ENCODE results near the gene HSD3B2. TPM values are rescaled to one million over a fixed set of nuclear protein-coding genes. Genes with fewer than 3 reads are reported as not detected.

The HSD3B2 gene
- total and polyA plus RNA-seq, 4 experiments from 2014 or later: not detected

GRCh38 chr1:119452091-119452490 is 37.1 kb downstream of the HSD3B2 start:
- Histone ChIP-seq H3K27ac (ENCODE audit: low read depth, low read length) (no peak overlapping the region), H3K4me1 (ENCODE audit: insufficient read depth, low read length) (no peaks in the 10 kb centered on the region), H3K9me3 (ENCODE audit: control insufficient read depth in 1 of 2, low read length in 2 of 2) (no peaks in the 10 kb centered on the region), H3K27me3 (ENCODE audit: insufficient read depth, low read length) (no peaks in the 10 kb centered on the region), H3K4me3 (ENCODE audit: low read length in 2 of 2) (no peak overlapping the region), H3K36me3 (ENCODE audit: insufficient read depth, low read length) (no peaks in the 10 kb centered on the region)
- Mint-ChIP-seq H3K4me3 (no peak overlapping the region), H3K4me1 (no peaks in the 10 kb centered on the region), H3K27me3 (peaks cover 0 to 6% of the 10 kb centered on the region in 2 donors), H3K27ac (no peak overlapping the region), H3K9me3 (peaks cover 0 to 2% (median 0%) of the 10 kb centered on the region in 8 donors), H3K36me3 (no peaks in the 10 kb centered on the region)
- intact Hi-C loops (cut with micrococcal nuclease): no loop called here
- ChIA-PET CTCF (ENCODE audit: partially characterized antibody) (no interaction called here), POLR2A (ENCODE audit: partially characterized antibody) (no interaction called here)
- DNase-seq: no peak

DNA sequence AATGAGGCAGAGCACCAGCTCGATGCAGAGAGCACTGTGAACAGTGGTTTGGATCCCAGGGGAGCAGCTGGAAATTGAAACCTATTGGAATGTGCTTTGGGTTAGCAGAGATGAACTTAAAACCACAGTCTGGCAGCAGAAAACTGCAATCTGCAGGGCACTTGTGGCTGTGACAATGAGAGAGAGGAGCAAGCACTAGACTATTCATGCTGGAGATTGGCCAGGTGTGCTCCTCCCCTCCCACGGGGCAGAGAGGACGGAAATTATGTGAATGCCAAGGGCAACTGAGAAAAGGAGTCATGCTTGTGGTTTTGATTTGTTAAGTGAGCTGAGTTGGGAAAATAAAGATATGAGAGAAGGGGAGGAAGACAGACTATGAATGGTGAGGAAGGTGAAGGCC is 38.1 kb downstream of the HSD3B2 start:
- no peak overlapping the region for H3K4me3 ChIP-seq (ENCODE audit: low read length in 2 of 2)
- H3K36me3 ChIP-seq (ENCODE audit: insufficient read depth, low read length): no peaks in the 10 kb centered on the region
- Mint-ChIP-seq H3K4me1 (no peaks in the 10 kb centered on the region), H3K36me3 (no peaks in the 10 kb centered on the region), H3K27me3 (peaks cover 0 to 3% of the 10 kb centered on the region in 2 donors), H3K4me3 (no peak overlapping the region), H3K9me3 (peaks cover 0 to 2% (median 0%) of the 10 kb centered on the region in 8 donors), H3K27ac (no peak overlapping the region)
- no peak for DNase-seq
- POLR2A ChIA-PET (ENCODE audit: partially characterized antibody): no interaction called here
- no peaks in the 10 kb centered on the region for H3K9me3 ChIP-seq (ENCODE audit: control insufficient read depth in 1 of 2, low read length in 2 of 2)
- intact Hi-C loops (cut with micrococcal nuclease): no loop called here
- H3K27ac ChIP-seq (ENCODE audit: low read depth, low read length): no peak overlapping the region
- CTCF ChIA-PET (ENCODE audit: partially characterized antibody): interaction anchor here (0.9 kb wide), 1 partner anchor 8 kb away, joined by 3 read pairs; no protein-coding TSS in a partner anchor
- no peaks in the 10 kb centered on the region for H3K27me3 ChIP-seq (ENCODE audit: insufficient read depth, low read length)
- no peaks in the 10 kb centered on the region for H3K4me1 ChIP-seq (ENCODE audit: insufficient read depth, low read length)

DNA sequence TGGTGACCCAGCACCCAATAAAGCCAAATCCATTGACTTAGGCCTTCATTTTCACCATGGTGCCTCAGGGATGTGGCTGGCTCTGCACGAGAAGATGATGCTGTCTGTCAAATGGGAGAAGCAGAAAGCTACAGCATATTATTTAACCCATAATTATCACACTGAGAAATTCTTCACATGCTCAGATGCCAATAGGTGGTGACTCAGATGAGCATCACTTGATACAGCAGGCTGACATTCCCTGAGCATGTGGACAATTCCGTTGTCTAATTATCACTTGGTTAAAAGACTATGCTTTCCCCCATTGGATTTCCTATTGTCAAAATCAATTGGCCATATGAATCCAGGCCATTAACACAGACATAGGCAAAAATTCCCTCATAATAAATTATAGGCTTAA is 48.0 kb downstream of the HSD3B2 start:
- no peaks in the 10 kb centered on the region for H3K4me1 Mint-ChIP-seq
- H3K27me3 Mint-ChIP-seq: peaks cover 1 to 2% of the 10 kb centered on the region in 2 donors
- no peaks in the 10 kb centered on the region for H3K36me3 ChIP-seq (ENCODE audit: insufficient read depth, low read length)
- DNase-seq: no peak
- intact Hi-C loops (cut with micrococcal nuclease): no loop called here
- no peak overlapping the region for H3K27ac Mint-ChIP-seq
- no peaks in the 10 kb centered on the region for H3K4me1 ChIP-seq (ENCODE audit: insufficient read depth, low read length)
- H3K9me3 ChIP-seq (ENCODE audit: control insufficient read depth in 1 of 2, low read length in 2 of 2): no peaks in the 10 kb centered on the region
- no peaks in the 10 kb centered on the region for H3K27me3 ChIP-seq (ENCODE audit: insufficient read depth, low read length)
- no peak overlapping the region for H3K27ac ChIP-seq (ENCODE audit: low read depth, low read length)
- no peaks in the 10 kb centered on the region for H3K36me3 Mint-ChIP-seq
- no peak overlapping the region for H3K4me3 ChIP-seq (ENCODE audit: low read length in 2 of 2)
- CTCF ChIA-PET (ENCODE audit: partially characterized antibody): no interaction called here
- POLR2A ChIA-PET (ENCODE audit: partially characterized antibody): no interaction called here
- peaks cover 0 to 2% (median 0%) of the 10 kb centered on the region in 8 donors for H3K9me3 Mint-ChIP-seq
- H3K4me3 Mint-ChIP-seq: no peak overlapping the region

DNA sequence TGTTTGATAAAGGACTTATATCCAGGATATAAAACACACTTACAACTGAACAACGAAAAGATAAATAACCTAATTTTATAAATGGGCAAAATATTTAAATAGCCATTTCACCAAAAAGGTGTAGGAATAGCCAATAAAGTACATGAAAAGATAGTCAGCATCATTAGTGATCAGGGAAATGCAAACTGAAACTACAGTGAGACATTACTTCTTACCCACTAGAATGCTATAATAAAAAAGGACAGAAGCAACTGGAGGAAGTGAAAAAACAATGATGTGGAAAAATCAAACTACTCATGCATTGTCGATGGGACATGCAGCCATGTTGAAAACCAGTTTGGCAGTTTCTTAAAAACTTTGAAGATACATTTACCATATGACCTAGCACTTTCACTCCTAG is 48.6 kb downstream of the HSD3B2 start:
- no peaks in the 10 kb centered on the region for H3K36me3 ChIP-seq (ENCODE audit: insufficient read depth, low read length)
- H3K27me3 Mint-ChIP-seq: peaks cover 1 to 2% of the 10 kb centered on the region in 2 donors
- DNase-seq: no peak
- no peak overlapping the region for H3K4me3 ChIP-seq (ENCODE audit: low read length in 2 of 2)
- H3K9me3 ChIP-seq (ENCODE audit: control insufficient read depth in 1 of 2, low read length in 2 of 2): no peaks in the 10 kb centered on the region
- H3K4me3 Mint-ChIP-seq: no peak overlapping the region
- no peaks in the 10 kb centered on the region for H3K27me3 ChIP-seq (ENCODE audit: insufficient read depth, low read length)
- H3K4me1 ChIP-seq (ENCODE audit: insufficient read depth, low read length): no peaks in the 10 kb centered on the region
- no peaks in the 10 kb centered on the region for H3K36me3 Mint-ChIP-seq
- no peaks in the 10 kb centered on the region for H3K4me1 Mint-ChIP-seq
- H3K27ac ChIP-seq (ENCODE audit: low read depth, low read length): no peak overlapping the region
- POLR2A ChIA-PET (ENCODE audit: partially characterized antibody): no interaction called here
- CTCF ChIA-PET (ENCODE audit: partially characterized antibody): no interaction called here
- no peak overlapping the region for H3K27ac Mint-ChIP-seq
- H3K9me3 Mint-ChIP-seq: peaks cover 0 to 2% (median 0%) of the 10 kb centered on the region in 8 donors
- intact Hi-C loops (cut with micrococcal nuclease): no loop called here

GRCh38 chr1:119466445-119466844 is 51.5 kb downstream of the HSD3B2 start:
- no peak overlapping the region for H3K27ac Mint-ChIP-seq
- ChIA-PET CTCF (ENCODE audit: partially characterized antibody) (no interaction called here), POLR2A (ENCODE audit: partially characterized antibody) (no interaction called here)
- H3K4me3 ChIP-seq (ENCODE audit: low read length in 2 of 2): no peak overlapping the region
- H3K27ac ChIP-seq (ENCODE audit: low read depth, low read length): no peak overlapping the region
- H3K4me3 Mint-ChIP-seq: no peak overlapping the region
- no peaks in the 10 kb centered on the region for H3K9me3 Mint-ChIP-seq
- DNase-seq: no peak
- no peaks in the 10 kb centered on the region for H3K36me3 ChIP-seq (ENCODE audit: insufficient read depth, low read length)
- no peaks in the 10 kb centered on the region for H3K4me1 Mint-ChIP-seq
- H3K4me1 ChIP-seq (ENCODE audit: insufficient read depth, low read length): no peaks in the 10 kb centered on the region
- no peaks in the 10 kb centered on the region for H3K36me3 Mint-ChIP-seq
- no peaks in the 10 kb centered on the region for H3K9me3 ChIP-seq (ENCODE audit: control insufficient read depth in 1 of 2, low read length in 2 of 2)
- no peaks in the 10 kb centered on the region for H3K27me3 ChIP-seq (ENCODE audit: insufficient read depth, low read length)
- no peaks in the 10 kb centered on the region for H3K27me3 Mint-ChIP-seq
- intact Hi-C loops (cut with micrococcal nuclease): no loop called here

DNA sequence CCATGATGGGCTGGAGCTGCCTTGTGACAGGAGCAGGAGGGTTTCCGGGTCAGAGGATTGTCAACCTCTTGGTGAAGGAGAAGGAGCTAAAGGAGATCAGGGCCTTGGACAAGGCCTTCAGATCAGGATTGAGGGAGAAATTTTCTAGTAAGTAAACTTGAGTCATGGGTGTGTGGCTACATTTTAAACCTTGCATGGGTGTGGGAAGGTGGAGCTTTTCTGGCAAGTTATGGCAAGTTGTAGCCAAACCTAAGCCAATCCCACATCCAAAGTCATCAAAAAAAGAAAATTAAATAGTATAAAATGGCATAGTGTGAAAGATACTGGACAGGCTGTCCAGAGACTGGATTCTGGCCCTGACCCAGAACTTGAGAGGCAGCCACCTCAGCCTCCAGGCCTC is 52.3 kb downstream of the HSD3B2 start:
- POLR2A ChIA-PET (ENCODE audit: partially characterized antibody): no interaction called here
- Histone ChIP-seq H3K27ac (ENCODE audit: low read depth, low read length) (no peak overlapping the region), H3K36me3 (ENCODE audit: insufficient read depth, low read length) (no peaks in the 10 kb centered on the region), H3K27me3 (ENCODE audit: insufficient read depth, low read length) (no peaks in the 10 kb centered on the region), H3K4me1 (ENCODE audit: insufficient read depth, low read length) (no peaks in the 10 kb centered on the region), H3K4me3 (ENCODE audit: low read length in 2 of 2) (no peak overlapping the region), H3K9me3 (ENCODE audit: control insufficient read depth in 1 of 2, low read length in 2 of 2) (no peaks in the 10 kb centered on the region)
- Mint-ChIP-seq H3K9me3 (no peaks in the 10 kb centered on the region), H3K4me3 (no peak overlapping the region), H3K4me1 (no peaks in the 10 kb centered on the region), H3K27me3 (no peaks in the 10 kb centered on the region), H3K27ac (no peak overlapping the region), H3K36me3 (no peaks in the 10 kb centered on the region)
- DNase-seq: no peak
- CTCF ChIA-PET (ENCODE audit: partially characterized antibody): no interaction called here
- intact Hi-C loops (cut with micrococcal nuclease): no loop called here

DNA sequence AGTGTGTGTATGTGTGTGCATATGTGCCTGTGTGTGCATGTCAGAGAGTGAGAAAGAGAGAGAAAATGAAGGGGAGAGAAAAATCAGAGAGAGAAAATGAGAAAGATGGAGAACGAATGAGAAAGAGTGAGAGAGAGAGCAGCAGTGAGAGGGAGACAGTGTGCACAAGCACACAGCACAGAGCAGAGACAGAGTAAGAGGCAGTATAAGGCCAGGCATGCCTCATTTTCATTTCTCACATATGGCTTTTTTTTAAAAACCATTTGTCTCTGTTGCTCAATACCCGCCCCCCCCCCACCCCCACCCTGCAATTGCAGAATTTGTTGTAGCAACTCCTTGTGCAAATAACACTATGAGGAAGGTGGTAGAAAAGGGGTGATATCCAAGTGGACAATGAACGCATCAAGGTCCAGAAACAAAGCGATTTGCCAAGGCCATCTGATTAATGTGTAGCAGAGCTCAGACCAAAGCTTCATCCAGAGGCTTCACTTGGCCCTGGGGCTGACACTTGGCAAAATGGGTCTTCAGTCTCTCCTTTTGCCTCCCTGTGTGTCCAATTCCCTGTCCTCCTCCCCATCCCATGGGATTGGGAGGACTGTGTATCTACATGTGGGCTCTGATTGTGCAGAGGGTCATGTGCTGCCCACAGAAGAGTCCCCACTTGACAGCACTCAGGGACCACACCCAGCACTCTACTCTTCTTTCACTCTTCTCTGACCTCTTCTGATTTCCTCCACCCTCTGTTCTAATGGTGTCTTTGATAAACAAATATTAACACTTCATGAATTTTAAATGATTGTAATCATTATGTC is 53.1 kb downstream of the HSD3B2 start:
- intact Hi-C loops (cut with micrococcal nuclease): no loop called here

More for the DNA sequence above, 53.1 kb downstream of the HSD3B2 start:
- Mint-ChIP-seq H3K9me3 (no peaks in the 10 kb centered on the region), H3K27ac (no peak overlapping the region), H3K27me3 (no peaks in the 10 kb centered on the region), H3K36me3 (no peaks in the 10 kb centered on the region), H3K4me1 (no peaks in the 10 kb centered on the region), H3K4me3 (no peak overlapping the region)
- H3K36me3 ChIP-seq (ENCODE audit: insufficient read depth, low read length): no peaks in the 10 kb centered on the region
- H3K4me3 ChIP-seq (ENCODE audit: low read length in 2 of 2): no peak overlapping the region
- no peaks in the 10 kb centered on the region for H3K9me3 ChIP-seq (ENCODE audit: control insufficient read depth in 1 of 2, low read length in 2 of 2)
- H3K27me3 ChIP-seq (ENCODE audit: insufficient read depth, low read length): no peaks in the 10 kb centered on the region
- H3K4me1 ChIP-seq (ENCODE audit: insufficient read depth, low read length): no peaks in the 10 kb centered on the region
- CTCF ChIA-PET (ENCODE audit: partially characterized antibody): no interaction called here
- no peak overlapping the region for H3K27ac ChIP-seq (ENCODE audit: low read depth, low read length)
- POLR2A ChIA-PET (ENCODE audit: partially characterized antibody): no interaction called here
- no peak for DNase-seq
